SK-N-MC (cell line): ENCODE measurements around the gene LHFPL2.

ENCODE experiments used
- EZH2 ChIP-seq: fragments of 200-600 bp; sonication (generic); IDR thresholded peaks from one replicate; pipeline ENCODE4 v1.6.1; 2017; ENCODE audit warnings: antibody characterized with exemption
- FOXP2 ChIP-seq: optimal IDR thresholded peaks from 2 replicates; pipeline ENCODE3; 2011; ENCODE audit warnings: mild to moderate bottlenecking, moderate library complexity; ENCODE audit not compliant: insufficient read depth; ENCODE audit errors: extremely low read length, control extremely low read depth
- POLR2AphosphoS5 ChIP-seq: IDR thresholded peaks from 2 replicates; pipeline ENCODE4 v1.6.1; 2012; ENCODE audit warnings: mild to moderate bottlenecking, low read depth, low read length, borderline replicate concordance

DNA sequence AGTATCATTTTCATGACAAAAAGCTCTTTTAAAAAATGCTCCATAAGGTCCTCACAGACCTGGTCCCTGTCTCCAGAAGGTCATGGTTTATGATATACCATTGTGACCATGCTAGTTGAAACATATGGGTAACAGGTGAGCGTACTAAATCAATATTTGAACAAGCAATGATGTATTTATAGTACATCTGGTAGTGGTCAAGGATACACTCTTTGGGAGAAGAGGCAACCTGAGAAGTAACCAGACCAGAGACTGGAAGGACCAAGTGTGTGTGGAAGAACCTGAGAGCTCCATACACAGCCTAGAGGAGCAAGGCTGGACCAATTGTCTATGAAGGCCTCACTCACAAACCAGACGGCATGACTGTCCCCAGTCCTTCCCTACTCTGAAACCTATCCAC, 55.1 kb downstream of the LHFPL2 start:
- no peak for TF ChIP-seq POLR2AphosphoS5
- TF ChIP-seq EZH2 = no peak
- TF ChIP-seq FOXP2 = no peak
